DMS 273 treated with DMSO at 0.1 percent for 48 hours (cell line): ENCODE results near the gene FCGR3A.
"Not testable (repeated sequence)": the region's sequence is repeated elsewhere in the genome, so short reads cannot be mapped to it uniquely, and the experiment has no call there.

Experiments
- DNase-seq: peaks from one replicate; lab custom pipeline; 2025; lab: John Stamatoyannopoulos, UW

Gene FCGR3A

DNA sequence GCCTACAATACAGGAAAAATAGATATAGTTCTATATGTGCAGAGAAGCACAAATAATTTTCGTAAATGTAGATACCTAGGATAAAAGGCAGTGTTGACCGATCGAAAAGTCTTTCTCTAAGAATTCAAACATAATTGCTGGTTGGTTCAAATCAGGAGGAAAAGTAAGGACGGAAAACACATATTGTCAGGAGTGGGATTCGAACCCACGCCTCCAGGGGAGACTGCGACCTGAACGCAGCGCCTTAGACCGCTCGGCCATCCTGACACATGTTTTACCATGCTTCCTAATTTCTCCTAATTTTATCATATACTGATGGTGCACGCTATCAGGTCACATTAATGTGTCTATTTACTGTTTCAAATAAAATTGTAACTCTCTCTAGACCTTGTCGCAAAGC, 19.5 kb downstream of the FCGR3A start:
- peak; percentile 43 for DNase-seq

DNA sequence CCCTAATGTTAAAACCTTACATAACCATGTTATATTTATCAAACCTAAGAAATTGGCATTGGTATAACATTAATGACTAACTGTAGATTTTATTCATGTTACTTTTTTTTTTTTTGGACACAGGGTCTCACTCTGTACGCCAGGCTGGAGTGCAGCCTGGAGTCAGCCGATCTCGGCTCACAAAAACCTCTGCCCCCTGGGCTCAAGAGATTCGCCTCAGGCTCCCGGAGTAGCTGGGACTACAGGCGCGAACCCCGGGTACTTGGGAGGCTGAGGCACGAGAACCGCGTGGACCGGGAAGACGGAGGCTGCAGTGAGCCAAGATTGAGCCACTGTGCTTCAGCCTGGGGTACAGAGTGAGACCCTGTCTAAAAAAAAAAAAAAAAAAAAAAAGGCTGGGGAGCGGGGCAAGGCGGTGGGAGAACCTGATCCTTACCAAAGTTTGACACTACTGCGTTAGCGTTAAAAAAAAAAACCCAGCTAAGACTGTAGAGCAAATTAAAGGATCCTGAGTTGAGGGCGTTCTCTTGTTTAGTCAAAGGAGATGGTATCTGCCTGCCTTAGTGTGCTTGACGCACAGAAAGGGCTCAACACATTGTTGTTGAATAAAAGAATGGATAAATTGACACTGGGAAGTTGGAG, 20.0 kb downstream of the FCGR3A start:
- not testable (repeated sequence) for DNase-seq

DNA sequence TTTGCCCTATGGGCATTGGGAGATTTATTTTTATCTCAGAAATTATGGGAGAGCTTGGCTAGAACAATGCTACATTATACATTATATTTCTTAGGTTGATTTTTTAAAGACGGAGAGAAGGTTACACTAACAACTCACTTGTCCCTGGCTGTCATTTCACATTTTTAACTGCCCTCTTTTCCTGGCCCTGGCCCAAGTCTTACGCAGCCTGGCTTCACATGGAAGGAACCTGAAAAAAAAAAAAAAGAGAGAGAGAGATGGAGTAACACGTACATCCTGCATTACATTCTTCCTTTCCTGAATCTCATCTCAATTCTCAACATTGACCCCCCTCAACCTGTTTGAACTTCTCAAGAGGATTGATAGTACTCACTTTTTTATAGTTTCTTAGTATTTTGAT, 21.1 kb downstream of the FCGR3A start:
- not testable (repeated sequence) for DNase-seq

DNA sequence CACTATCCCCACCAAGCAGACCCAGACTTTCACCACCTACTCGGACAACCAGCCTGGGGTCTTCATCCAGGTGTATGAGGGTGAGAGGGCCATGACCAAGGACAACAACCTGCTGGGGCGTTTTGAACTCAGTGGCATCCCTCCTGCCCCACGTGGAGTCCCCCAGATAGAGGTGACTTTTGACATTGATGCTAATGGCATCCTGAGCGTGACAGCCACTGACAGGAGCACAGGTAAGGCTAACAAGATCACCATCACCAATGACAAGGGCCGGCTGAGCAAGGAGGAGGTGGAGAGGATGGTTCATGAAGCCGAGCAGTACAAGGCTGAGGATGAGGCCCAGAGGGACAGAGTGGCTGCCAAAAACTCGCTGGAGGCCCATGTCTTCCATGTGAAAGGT, 23.7 kb downstream of the FCGR3A start:
- not testable (repeated sequence) for DNase-seq

DNA sequence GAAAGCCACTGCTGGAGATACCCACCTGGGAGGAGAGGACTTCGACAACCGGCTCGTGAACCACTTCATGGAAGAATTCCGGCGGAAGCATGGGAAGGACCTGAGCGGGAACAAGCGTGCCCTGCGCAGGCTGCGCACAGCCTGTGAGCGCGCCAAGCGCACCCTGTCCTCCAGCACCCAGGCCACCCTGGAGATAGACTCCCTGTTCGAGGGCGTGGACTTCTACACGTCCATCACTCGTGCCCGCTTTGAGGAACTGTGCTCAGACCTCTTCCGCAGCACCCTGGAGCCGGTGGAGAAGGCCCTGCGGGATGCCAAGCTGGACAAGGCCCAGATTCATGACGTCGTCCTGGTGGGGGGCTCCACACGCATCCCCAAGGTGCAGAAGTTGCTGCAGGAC, 24.3 kb downstream of the FCGR3A start:
- not testable (repeated sequence) for DNase-seq

DNA sequence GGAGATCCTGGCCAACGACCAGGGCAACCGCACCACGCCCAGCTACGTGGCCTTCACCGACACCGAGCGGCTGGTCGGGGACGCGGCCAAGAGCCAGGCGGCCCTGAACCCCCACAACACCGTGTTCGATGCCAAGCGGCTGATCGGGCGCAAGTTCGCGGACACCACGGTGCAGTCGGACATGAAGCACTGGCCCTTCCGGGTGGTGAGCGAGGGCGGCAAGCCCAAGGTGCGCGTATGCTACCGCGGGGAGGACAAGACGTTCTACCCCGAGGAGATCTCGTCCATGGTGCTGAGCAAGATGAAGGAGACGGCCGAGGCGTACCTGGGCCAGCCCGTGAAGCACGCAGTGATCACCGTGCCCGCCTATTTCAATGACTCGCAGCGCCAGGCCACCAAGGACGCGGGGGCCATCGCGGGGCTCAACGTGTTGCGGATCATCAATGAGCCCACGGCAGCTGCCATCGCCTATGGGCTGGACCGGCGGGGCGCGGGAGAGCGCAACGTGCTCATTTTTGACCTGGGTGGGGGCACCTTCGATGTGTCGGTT, 24.8 kb downstream of the FCGR3A start:
- not testable (repeated sequence) for DNase-seq

DNA sequence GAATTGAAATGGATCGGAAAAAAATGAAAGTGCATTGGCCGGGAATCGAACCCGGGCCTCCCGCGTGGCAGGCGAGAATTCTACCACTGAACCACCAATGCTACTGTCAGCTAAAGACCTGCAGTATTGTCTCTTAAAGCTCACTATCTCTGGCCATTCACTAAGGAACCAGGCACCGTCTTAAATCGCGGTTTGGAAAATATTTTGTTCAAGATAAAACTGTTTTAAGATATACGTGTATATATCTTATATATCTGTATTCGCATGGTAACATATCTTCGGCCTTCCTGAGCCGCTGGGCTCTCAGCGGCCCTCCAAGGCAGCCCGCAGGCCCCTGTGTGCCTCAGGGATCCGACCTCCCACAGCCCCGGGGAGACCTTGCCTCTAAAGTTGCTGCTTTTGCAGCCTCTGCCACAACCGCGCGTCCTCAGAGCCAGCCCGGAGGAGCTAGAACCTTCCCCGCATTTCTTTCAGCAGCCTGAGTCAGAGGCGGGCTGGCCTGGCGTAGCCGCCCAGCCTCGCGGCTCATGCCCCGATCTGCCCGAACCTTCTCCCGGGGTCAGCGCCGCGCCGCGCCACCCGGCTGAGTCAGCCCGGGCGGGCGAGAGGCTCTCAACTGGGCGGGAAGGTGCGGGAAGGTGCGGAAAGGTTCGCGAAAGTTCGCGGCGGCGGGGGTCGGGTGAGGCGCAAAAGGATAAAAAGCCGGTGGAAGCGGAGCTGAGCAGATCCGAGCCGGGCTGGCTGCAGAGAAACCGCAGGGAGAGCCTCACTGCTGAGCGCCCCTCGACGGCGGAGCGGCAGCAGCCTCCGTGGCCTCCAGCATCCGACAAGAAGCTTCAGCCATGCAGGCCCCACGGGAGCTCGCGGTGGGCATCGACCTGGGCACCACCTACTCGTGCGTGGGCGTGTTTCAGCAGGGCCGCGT, 25.5 kb downstream of the FCGR3A start, which contains the start of gene HSPA6:
TSS of gene HSPA6 (plus strand) at position 724 of the 925 bp plus-strand sequence. CDS start at position 843, 119 bp downstream.
- DNase-seq, result peak; percentile 35

DNA sequence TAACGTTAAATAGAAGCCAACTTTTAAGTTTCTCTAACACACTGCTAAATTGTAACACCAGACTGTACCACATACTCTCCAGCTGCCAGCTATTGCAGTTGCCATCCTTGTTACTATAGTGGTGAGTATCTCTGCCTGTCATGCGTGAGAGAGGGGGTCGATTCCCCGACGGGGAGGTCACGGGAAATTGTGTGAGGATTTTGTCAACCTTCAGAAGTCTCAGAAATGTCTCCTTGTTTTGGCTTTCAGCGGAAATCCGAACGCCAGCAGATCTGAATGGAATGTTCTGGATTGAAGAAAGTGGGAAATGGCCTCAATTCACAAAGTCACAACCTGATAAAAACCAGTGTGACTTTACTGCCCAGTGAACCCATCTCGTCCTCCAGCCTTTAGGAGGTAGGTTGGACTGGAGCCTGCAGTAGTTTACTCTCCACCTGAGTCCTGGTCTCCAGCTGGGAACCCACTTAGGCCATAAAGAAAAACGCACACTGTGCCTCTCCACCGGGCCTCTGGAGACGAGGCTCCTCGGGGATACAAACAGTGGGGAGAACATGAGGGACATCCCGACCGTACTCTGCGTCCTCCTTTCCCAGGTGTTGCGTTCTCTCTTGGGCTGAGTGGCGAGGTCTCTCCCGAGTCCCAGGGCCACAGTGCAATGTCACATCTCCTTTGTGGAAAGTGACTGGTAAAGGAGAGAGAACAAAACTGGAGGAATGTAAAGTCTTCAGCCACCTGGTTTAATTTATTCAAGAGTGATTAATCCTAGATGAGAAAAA, 26.4 kb downstream of the FCGR3A start:
- DNase-seq, result not testable (repeated sequence)

DNA sequence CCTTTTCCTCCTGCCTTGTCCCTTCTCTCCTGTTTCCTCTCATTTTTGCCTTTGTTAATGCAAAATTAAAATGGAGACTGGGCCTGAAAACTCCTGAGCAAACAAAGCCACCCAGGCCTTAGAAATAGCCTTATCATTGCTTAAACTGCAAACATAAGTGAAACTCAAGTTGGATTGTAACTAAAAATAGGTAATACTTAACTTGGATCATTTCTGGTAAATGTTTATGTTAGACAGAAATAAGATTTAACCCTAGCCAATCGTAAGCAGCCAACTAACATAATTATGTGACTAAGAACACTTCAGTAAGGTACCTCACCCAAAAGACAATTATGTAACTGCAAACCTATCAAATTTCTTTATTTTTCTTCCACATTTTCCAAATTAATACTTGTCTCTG, 35.7 kb downstream of the FCGR3A start:
- DNase-seq, result not testable (repeated sequence)

DNA sequence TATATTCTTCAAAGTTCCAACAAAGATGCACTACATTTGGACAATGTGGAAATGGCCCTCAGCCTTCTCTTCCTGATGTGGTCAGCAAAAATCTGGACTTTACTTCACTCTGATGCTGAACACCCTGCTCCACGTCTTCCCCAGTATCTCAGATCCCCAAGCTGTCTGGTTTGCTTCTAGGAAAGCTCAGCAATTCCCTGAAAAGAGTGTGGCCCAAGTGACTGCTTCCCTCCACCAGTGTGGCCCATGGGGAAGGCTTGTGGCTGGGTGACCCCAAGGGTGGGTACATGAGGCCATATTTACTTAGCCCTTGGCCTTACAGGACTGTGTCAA, 36.2 kb downstream of the FCGR3A start:
- DNase-seq, result not testable (repeated sequence)

DNA sequence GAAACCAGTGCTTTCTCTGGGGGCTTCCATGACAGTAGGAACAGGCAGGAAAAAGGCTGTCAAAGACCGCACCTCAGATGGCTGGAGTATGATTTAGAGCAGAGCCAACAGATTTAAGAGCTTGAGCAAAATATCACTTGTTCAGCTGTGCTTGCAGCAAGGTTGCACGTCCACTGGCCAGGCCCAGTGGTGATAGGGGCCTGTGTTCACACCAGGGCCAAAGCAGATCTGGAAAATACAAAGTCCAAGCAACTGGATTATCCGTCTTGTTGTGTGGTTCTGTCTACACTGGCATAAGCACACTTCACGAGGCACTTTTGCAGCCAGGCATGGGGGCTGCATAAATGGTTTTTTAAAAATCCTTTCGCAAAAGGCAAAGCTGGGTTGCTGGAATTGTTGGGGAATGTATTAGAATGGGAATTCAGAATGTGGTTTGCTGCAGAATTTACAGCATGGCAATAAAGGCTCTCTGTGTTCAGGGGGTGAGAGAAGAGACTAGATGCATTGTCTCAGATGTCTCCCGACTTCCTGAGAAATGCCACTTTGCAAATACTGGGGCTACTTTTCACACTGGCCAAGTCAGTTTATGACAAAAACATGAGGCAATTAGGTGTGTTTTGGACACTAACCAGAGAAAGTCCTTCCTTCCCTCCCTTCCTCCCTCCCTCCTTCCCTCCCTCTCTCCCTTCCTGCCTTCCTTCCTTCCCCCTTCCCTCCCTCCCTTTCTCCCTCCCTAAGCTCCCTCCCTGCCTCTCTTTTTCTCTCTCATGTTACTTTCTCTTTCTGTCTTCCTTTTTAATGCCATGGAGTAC, 36.8 kb downstream of the FCGR3A start:
- DNase-seq, result not testable (repeated sequence)

DNA sequence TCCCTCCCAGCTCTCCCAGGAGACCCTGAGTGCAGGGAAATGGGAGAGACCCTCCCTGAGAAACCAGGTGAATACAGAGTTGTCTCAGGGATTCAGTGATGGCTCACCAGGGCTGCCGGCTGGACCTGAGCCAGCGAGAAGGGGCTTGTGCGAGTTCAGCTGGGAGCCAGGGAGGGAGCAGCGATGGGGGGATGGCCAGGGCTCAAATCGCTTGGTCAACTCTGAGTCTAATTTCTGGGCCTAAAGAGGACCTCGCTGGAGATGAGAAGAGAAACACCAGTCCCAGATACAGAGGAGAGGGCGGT, 37.9 kb downstream of the FCGR3A start:
- DNase-seq, result no peak

DNA sequence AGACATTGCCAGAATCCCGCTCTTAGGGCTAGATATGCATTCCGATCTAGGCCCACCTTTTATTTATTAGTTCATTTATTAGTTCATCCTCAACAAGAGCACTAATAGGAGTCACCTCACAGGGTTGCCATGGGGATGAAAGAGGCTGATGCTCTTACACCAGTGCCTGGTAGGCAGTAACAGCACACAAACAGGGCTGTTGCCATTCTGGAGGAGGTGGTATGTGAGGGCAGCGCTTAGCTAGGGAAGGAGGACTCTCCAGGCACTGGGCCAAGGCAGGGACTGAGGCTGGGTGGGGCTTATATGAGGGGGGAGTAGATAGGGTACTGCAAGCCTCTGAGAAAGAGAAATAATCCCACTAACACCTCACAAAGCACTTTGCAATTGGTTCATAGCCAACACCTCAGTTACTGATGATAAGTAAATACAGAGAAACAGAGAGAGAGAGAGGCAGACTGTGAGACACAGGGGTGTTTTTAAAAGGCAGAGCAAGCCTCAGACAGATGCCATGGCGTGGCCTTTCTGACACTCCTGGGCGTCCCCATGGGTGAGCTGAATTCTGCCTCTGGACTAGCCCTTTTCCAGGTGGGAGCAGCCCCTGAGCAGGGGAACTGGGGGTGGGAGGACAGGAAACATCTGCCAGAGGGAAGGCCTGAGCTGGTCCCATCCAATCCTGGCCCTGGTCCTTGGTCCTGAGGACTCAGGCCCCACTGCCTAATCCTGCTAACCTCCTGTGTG, 38.4 kb downstream of the FCGR3A start:
- no peak for DNase-seq

DNA sequence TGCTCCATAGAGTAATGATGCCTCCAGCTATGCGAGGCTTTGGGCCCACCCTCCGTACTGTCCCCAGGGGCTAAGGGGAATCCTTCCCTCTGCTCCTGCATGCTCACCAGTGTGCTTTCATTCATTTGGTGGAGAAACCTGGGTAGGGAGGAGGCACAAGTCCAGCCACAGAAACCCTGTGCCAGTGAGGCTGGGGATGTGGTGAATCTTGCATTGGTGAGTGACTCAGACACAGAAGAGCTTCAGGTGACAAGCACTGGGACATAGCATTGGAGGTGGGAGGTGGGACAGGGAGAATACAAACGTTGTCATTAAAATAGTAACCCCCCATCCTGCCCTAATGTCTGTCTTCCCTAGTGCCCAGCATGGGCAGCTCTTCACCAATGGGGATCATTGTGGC, 39.1 kb downstream of the FCGR3A start:
- no peak for DNase-seq

DNA sequence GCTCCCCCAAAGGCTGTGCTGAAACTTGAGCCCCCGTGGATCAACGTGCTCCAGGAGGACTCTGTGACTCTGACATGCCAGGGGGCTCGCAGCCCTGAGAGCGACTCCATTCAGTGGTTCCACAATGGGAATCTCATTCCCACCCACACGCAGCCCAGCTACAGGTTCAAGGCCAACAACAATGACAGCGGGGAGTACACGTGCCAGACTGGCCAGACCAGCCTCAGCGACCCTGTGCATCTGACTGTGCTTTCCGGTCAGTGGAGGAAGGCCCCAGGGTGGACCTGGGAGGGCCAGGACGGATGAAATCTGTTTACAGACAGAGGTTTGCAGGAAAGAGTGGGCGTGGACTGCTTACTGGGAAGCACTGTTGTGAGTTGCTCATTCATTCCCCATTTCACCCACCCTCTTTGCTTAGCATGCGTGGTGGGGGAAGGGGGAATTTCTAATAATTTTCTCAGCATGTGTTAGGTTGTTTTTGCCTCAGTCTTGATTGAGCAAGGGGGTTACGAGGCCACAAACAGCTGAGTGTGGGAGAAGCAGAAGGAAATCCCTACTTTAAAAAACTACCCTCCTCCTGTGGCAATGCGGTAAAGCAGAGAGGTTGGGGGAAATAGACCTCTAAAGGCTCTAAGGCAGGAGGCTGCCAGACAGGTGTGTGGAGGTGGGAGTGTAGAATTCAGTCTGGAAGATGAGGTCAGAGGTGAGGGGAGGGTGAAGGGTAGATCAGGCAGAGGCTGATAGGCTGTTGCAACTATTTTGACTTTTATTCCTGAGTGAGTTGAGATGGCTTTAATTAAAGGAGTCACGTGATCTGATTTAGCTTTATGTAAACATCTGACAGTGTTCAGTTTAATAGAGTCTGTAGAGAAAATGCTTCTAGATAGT, 43.0 kb downstream of the FCGR3A start:
- no peak for DNase-seq

DNA sequence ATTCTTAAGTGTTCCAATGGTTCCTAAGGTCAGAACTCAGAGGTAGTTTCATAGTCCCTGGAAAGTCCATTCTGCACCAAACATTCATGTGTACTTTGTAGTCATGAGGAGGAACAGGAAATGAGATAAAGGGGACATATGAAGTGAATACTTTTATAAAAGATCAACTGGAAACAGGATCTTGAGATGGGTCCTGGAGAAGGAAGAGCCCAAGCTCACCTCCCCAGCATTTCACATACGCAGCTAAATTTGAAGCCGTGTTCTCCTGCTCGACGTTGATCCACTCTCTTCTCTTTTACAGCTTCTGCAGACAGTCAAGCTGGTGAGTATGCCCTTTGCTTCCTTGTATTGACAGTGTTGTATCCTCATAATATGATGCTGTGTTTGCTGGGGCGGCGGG, 43.9 kb downstream of the FCGR3A start:
- DNase-seq, result no peak

DNA sequence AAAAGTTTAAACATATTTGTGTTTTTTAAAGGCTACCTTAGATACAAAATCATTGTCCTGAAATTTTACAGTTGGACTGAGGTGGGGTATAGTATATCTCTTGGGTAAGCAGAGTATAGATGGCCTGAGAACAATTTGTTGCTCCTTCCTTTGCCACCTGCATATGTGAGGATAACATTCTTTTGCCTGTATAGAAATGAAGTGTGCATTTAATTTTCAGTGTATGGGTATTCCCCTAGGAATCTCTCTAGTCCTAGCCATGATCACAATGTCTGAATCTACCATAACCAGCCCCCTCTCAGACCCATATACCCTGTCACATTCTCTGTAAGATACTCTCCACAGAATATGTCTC, 46.2 kb downstream of the FCGR3A start:
- no peak for DNase-seq

DNA sequence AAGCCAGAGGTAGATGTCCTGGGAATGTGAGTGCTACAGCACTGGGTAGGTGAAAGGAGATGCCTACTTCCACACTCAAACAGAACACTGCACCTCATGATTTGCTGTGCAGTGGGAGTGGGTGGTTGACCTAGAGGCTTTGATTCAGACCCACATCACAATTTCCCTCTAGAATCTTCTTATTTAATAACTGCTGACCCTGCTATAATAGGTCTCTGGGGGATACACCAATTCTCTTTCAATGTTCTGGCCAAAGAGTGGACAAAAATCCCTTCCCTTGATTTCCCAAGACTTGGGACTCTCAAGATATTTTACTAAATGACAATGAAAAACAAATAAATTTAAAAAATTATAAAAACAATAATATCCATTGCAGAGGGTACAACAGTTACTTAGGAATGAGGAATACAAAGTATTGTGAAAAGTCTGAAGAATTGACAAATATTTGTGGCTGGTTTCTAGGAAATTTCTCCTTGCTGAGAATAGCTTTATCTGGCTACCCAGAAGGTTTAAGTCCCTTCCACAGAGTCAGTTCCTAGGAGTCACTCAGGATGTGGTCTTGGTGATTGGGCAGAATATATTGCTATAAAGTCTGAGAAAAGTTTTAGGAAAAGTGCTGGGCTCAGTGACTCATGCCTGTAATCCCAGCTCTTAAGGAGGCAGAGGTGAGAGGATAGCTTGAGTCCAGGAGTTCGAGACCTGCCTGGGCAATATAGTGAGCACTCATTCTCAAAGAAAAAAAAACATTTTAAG, 46.8 kb downstream of the FCGR3A start:
- no peak for DNase-seq

DNA sequence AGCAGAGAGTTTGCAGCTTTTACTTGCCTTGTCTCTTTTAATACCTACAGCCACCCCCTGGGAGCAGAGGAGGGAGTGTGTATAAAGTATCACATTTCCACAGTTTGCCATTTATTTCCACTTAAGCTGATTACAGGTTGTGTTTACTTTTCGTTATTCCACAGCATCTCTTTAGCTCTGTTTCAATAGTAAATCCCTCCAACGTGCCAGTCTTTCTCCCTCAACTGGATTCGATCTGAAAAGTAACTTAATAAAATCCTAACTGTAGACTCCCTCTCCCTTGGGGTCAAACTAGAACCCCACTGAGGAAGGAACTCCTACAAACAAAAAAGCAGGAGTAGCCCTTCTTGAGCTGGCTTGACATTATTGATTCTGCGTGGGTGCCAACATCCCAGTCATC, 47.4 kb downstream of the FCGR3A start:
- DNase-seq, result no peak
